Pancreas (tissue), 10 donors: ENCODE measurements around the gene SIGLEC11. TPM values are rescaled to one million over a fixed set of nuclear protein-coding genes. Genes with fewer than 3 reads are reported as not detected.

Experiments
- ATAC-seq, 4 donors: fragments of 200-7000 bp; cut with Tn5 transposase; one replicate each; pipeline versions ENCODE4 v1.8.0 to v1.9.1; 2020; ENCODE audit warnings: mild to moderate bottlenecking in 4 of 4, moderate library complexity in 4 of 4
- DNase-seq, 6 donors: peaks; one replicate each; pipeline ENCODE4 v3.0.0-alpha.2; 2020
- FAIRE-seq: peaks from 2 replicates; lab custom pipeline; 2012; peaks lifted over from hg19 to GRCh38; lab: Jason Lieb, UNC
- H3K27ac ChIP-seq, 4 donors: fragments of 200-600 bp; sonication (generic); 1 replicate in 3 of 4; 2 replicates in 1 of 4; pipeline versions ENCODE4 v1.5.0 to v1.8.0; 2020
- H3K27me3 ChIP-seq, 4 donors: fragments of 200-600 bp; one replicate each; pipeline ENCODE4 v1.8.0; 2021
- H3K36me3 ChIP-seq, 3 donors: fragments of 200-600 bp; sonication (generic) in 1 of 3; one replicate each; pipeline versions ENCODE4 v1.5.0 to v1.8.0; 2020 to 2021
- H3K4me1 ChIP-seq, 3 donors: fragments of 200-600 bp; one replicate each; pipeline ENCODE4 v1.8.0; 2021
- H3K4me3 ChIP-seq, 4 donors: fragments of 200-600 bp; sonication (generic) in 2 of 4; one replicate each; pipeline versions ENCODE4 v1.5.0 to v1.8.0; 2020 to 2021
- H3K9me3 ChIP-seq, 4 donors: fragments of 200-600 bp; one replicate each; pipeline ENCODE4 v1.8.0; 2021
- CTCF ChIP-seq, 4 donors: fragments of 200-600 bp; sonication (generic) in 3 of 4; IDR thresholded peaks; one replicate each; pipeline versions ENCODE4 v1.5.0 to v1.8.0; 2021; ENCODE audit warnings: antibody characterized with exemption in 4 of 4
- WGBS, 2 donors: extraction: QIAGEN DNeasy Blood & Tissue Kit; methylation state at CpG; one replicate each; pipeline ENCODE4 v1.1.7; 2013; 5-methylcytosine and 5-hydroxymethylcytosine counted together
- intact Hi-C, 3 donors: fragments of 100-400 bp; cut with DNase I; formaldehyde crosslinking; loops; one replicate each; pipeline versions ENCODE4 v1.11.1 to v1.14.2; 2022
- polyA plus RNA-seq, 2 donors: library from polyadenylated mRNA; stranded (reverse); fragments of 200-250 nt; gene quantifications; one replicate each; pipeline ENCODE4 v1.2.3, GENCODE V29; 2013
- total RNA-seq, 6 donors: library from RNA; stranded (reverse); fragmentation: NEBNext Ultra II Directional in 4 of 6; extraction: Animal tissue kit (Norgen Biotek cat#: 25700) in 4 of 6; gene quantifications; one replicate each; pipeline versions ENCODE4 v1.2.1 to v1.2.4, GENCODE V29; 2021 to 2023
- donor health status: healthy with polysubstance abuse.
- donor health status: DM: no; HTN: no; CAD: no; lungs with moderate emphysema.
- donor health status: DM: no; HTN: no; CAD: no.
- donor health status: control.
- donor health status: control.
- donor health status: Bipolar disorder and iron deficiency.
- donor health status: DM: yes; HTN: yes; CAD: no.
- donor health status: DM: no; HTN: no; CAD: no.
- donor health status: DM: no; HTN: no; CAD: no.
- donor health status: DM: yes; HTN: yes; CAD: no.

SIGLEC11 gene
- total and polyA plus RNA-seq, 8 donors, result 0.14 to 26.5 (median 1.6) TPM

GRCh38 chr19:49988433-49988832 is 27.5 kb upstream of the SIGLEC11 start:
- Histone ChIP-seq H3K4me1 (no peaks in the 10 kb centered on the region), H3K36me3 (peaks cover 0 to 24% (median 5%) of the 10 kb centered on the region in 3 donors), H3K27ac (no peak overlapping the region), H3K4me3 (no peak overlapping the region), H3K27me3 (no peaks in the 10 kb centered on the region), H3K9me3 (no peaks in the 10 kb centered on the region)
- TF ChIP-seq CTCF (IDR thresholded peaks at IDR 0.05), result no peak
- ATAC-seq (no peak), FAIRE-seq (no peak), DNase-seq (peak in 1 of 6 donors; percentile 40)
- intact Hi-C loops, result no loop called here
- 96 to 97% methylated on average over 9 of the region's 9 CpGs for WGBS, 2 donors

GRCh38 chr19:49988007-49988406 is 27.0 kb upstream of the SIGLEC11 start:
- FAIRE-seq (no peak), ATAC-seq (no peak), DNase-seq (no peak)
- H3K27me3 ChIP-seq, result no peaks in the 10 kb centered on the region
- H3K9me3 ChIP-seq, result no peaks in the 10 kb centered on the region
- TF ChIP-seq CTCF (IDR thresholded peaks at IDR 0.05), result no peak
- H3K36me3 ChIP-seq, result peaks cover 0 to 24% (median 5%) of the 10 kb centered on the region in 3 donors
- no peak overlapping the region for H3K4me3 ChIP-seq
- intact Hi-C loops, result no loop called here
- no peaks in the 10 kb centered on the region for H3K4me1 ChIP-seq
- H3K27ac ChIP-seq, result no peak overlapping the region
- 98 to 100% methylated on average over 5 of the region's 5 CpGs for WGBS, 2 donors

- FAIRE-seq, result no peak
- H3K4me1 ChIP-seq, result peaks cover 0 to 7% (median 0%) of the 10 kb centered on the region in 3 donors
- H3K4me3 ChIP-seq, result no peak overlapping the region
- H3K27ac ChIP-seq, result no peak overlapping the region
- H3K36me3 ChIP-seq, result peaks cover 0 to 22% (median 5%) of the 10 kb centered on the region in 3 donors
- no peaks in the 10 kb centered on the region for H3K27me3 ChIP-seq
- peak; percentile 85 to 93 (median 90) for DNase-seq
- intact Hi-C loops, result no loop called here
- TF ChIP-seq CTCF (IDR thresholded peaks at IDR 0.05), result no peak
- peak; percentile 87 to 94 (median 92) for ATAC-seq
- WGBS, 2 donors, result 28 to 29% methylated on average over 9 of the region's 9 CpGs
- H3K9me3 ChIP-seq, result no peaks in the 10 kb centered on the region
Measured at GRCh38 chr19:49987159-49987698, 26.3 kb upstream of the SIGLEC11 start.

- intact Hi-C loops, result no loop called here
- FAIRE-seq (no peak), ATAC-seq (no peak), DNase-seq (no peak)
- Histone ChIP-seq H3K27ac (no peak overlapping the region), H3K9me3 (no peaks in the 10 kb centered on the region), H3K4me3 (no peak overlapping the region), H3K27me3 (no peaks in the 10 kb centered on the region), H3K36me3 (peaks cover 0 to 13% (median 5%) of the 10 kb centered on the region in 3 donors), H3K4me1 (peaks cover 0 to 9% (median 0%) of the 10 kb centered on the region in 3 donors)
- WGBS, 2 donors, result 84 to 94% methylated on average over 10 of the region's 10 CpGs
- no peak for TF ChIP-seq CTCF (IDR thresholded peaks at IDR 0.05)
Measured at GRCh38 chr19:49986354-49986753, 25.4 kb upstream of the SIGLEC11 start.

GRCh38 chr19:49985871-49986270 is 24.9 kb upstream of the SIGLEC11 start:
- Histone ChIP-seq H3K27me3 (no peaks in the 10 kb centered on the region), H3K36me3 (peaks cover 0 to 13% (median 5%) of the 10 kb centered on the region in 3 donors), H3K4me1 (peaks cover 0 to 9% (median 0%) of the 10 kb centered on the region in 3 donors), H3K4me3 (no peak overlapping the region), H3K9me3 (no peaks in the 10 kb centered on the region), H3K27ac (no peak overlapping the region)
- TF ChIP-seq CTCF (IDR thresholded peaks at IDR 0.05), result no peak
- DNase-seq, result no peak
- intact Hi-C loops, result loop anchor here in 1 of 3 donors (2.0 kb wide), 1 partner anchor 49 kb away; no protein-coding TSS in a partner anchor
- 86 to 93% methylated on average over 3 of the region's 3 CpGs for WGBS, 2 donors
- ATAC-seq, result no peak
- no peak for FAIRE-seq
